Measurements from ENCODE around the gene ZNF451.

The ZNF451 gene

GRCh38 chr6:57216235-57217101 is 126.5 kb downstream of the ZNF451 start:
- no peak for DNase-seq
- H3K27me3 ChIP-seq (ENCODE audit: insufficient read depth, low read depth, severe bottlenecking): no peaks in the 10 kb centered on the region
- no peak for TF ChIP-seq CTCF (IDR thresholded peaks at IDR 0.05; ENCODE audit: low read depth, low read length)
- no peak overlapping the region for H3K27ac ChIP-seq
- H3K36me3 ChIP-seq: peaks cover 4% of the 10 kb centered on the region; the same call in 1 of the 2 replicates
- peaks cover 5% of the 10 kb centered on the region for H3K9me3 ChIP-seq (ENCODE audit: severe bottlenecking)
- H3K4me3 ChIP-seq (ENCODE audit: low read depth, low read length): no peak overlapping the region

DNA sequence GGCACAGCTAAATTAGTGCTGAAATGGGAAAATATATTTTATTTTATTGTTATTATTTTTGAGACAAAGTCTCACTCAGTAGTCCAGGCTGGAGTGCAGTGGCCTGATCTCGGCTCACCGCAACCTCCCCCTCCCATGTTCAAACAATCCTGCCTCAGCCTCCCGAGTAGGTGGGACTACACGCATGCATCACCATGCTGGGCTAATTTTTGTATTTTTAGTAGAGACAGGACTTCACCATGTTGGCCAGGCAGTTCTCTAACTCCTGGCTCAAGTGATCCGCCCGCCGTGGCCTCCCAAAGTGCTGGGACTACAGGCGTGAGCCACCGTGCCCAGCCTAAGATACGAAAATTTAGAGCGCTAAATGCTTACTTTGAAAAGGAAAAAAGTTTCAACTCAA is 127.3 kb downstream of the ZNF451 start:
- Histone ChIP-seq H3K27ac (no peak overlapping the region), H3K9me3 (ENCODE audit: severe bottlenecking) (peaks cover 5% of the 10 kb centered on the region), H3K4me3 (ENCODE audit: low read depth, low read length) (no peak overlapping the region), H3K27me3 (ENCODE audit: insufficient read depth, low read depth, severe bottlenecking) (no peaks in the 10 kb centered on the region), H3K36me3 (peaks cover 9% of the 10 kb centered on the region)
- DNase-seq: no peak
- no peak for TF ChIP-seq CTCF (IDR thresholded peaks at IDR 0.05; ENCODE audit: low read depth, low read length)

Measured in WERI-Rb-1 (cell line).